B cell (primary cell): ENCODE results near the gene WNT3A.

Experiments
- CTCF ChIP-seq: fragments of 200-600 bp; IDR thresholded peaks from one replicate; pipeline ENCODE4 v1.8.0; 2022; ENCODE audit warnings: antibody characterized with exemption, mild to moderate bottlenecking
- EZH2 ChIP-seq: IDR thresholded peaks from 2 replicates; pipeline ENCODE4 v1.6.1; 2012; ENCODE audit warnings: borderline replicate concordance, low read depth, mild to moderate bottlenecking, moderate library complexity, low read length; ENCODE audit not compliant: insufficient read depth, poor library complexity, severe bottlenecking

GRCh38 chr1:228094432-228095016, 87.7 kb downstream of the WNT3A start:
- TF ChIP-seq CTCF (no peak), EZH2 (no peak)
